A673 (cell line): ENCODE results near the gene NRAP. TPM values are rescaled to one million over a fixed set of nuclear protein-coding genes. Genes with fewer than 3 reads are reported as not detected.

Source experiments
- BruUV-seq: library from RNA; stranded (reverse); fragments of 400-500 nt; replicated peaks from 2 replicates; lab custom pipeline; 2021; lab: Mats Ljungman, UMichigan
- CTCF ChIA-PET: fragments of 300-600 bp; sonication (Branson Sonifier 250); formaldehyde crosslinking; loops from one replicate; lab custom pipeline; 2022; ENCODE audit warnings: antibody characterized with exemption; lab: Charles Lee
- POLR2A ChIA-PET: fragments of 300-600 bp; sonication (Branson Sonifier 250); formaldehyde crosslinking; loops from one replicate; lab custom pipeline; 2022; ENCODE audit warnings: antibody characterized with exemption; ENCODE audit not compliant: low non-redundant PET; lab: Charles Lee
- DNase-seq: peaks from one replicate; pipeline ENCODE4 v3.0.0-alpha.2; 2015; ENCODE audit warnings: low spot score
- H3K27ac ChIP-seq: fragments of 200-600 bp; sonication (generic); 2 replicates; pipeline ENCODE4 v1.5.1; 2016; ENCODE audit warnings: mixed run types, low read depth, mild to moderate bottlenecking, mixed read lengths, antibody characterized with exemption, low read length; ENCODE audit not compliant: poor library complexity, severe bottlenecking
- H3K27me3 ChIP-seq: fragments of 200-600 bp; sonication (generic); replicated peaks from 2 replicates; pipeline ENCODE4 v1.6.1; 2017; ENCODE audit warnings: mixed run types, low read depth, mild to moderate bottlenecking, mixed read lengths, antibody characterized with exemption, low read length; ENCODE audit not compliant: insufficient read depth, poor library complexity
- H3K36me3 ChIP-seq: fragments of 200-600 bp; sonication (generic); 2 replicates; pipeline ENCODE4 v1.6.1; 2016; ENCODE audit warnings: mixed run types, mild to moderate bottlenecking, mixed read lengths, antibody characterized with exemption, low read length; ENCODE audit not compliant: insufficient read depth, poor library complexity, severe bottlenecking
- H3K4me1 ChIP-seq: fragments of 200-600 bp; sonication (generic); 2 replicates; pipeline ENCODE4 v1.6.1; 2017; ENCODE audit warnings: mixed run types, mild to moderate bottlenecking, mixed read lengths, antibody characterized with exemption, low read length; ENCODE audit not compliant: insufficient read depth, poor library complexity, severe bottlenecking
- H3K4me3 ChIP-seq: fragments of 200-600 bp; sonication (generic); 2 replicates; pipeline ENCODE4 v1.5.1; 2016; ENCODE audit warnings: low read depth, mixed run types, mild to moderate bottlenecking, mixed read lengths, low read length; ENCODE audit not compliant: poor library complexity, severe bottlenecking
- H3K9me3 ChIP-seq: fragments of 200-600 bp; sonication (generic); 2 replicates; pipeline ENCODE4 v1.6.1; 2016; ENCODE audit warnings: mixed run types, low read depth, mild to moderate bottlenecking, mixed read lengths, antibody characterized with exemption, low read length; ENCODE audit not compliant: poor library complexity, severe bottlenecking
- CTCF ChIP-seq: fragments of 300-800, 200-600 bp; sonication (generic); conservative IDR thresholded peaks from 2 replicates; pipeline ENCODE4 v1.5.1; 2017; ENCODE audit warnings: low read depth, mild to moderate bottlenecking, antibody characterized with exemption, low read length, moderate library complexity, mixed read lengths
- EZH2 ChIP-seq: fragments of 200-600 bp; sonication (generic); IDR thresholded peaks from 2 replicates; pipeline ENCODE4 v1.6.1; 2017; ENCODE audit warnings: borderline replicate concordance, low read depth, mild to moderate bottlenecking, mixed read lengths, antibody characterized with exemption, low read length; ENCODE audit not compliant: poor library complexity, severe bottlenecking
- intact Hi-C: fragments of 100-400 bp; cut with micrococcal nuclease; formaldehyde crosslinking; loops from one replicate; pipeline ENCODE4 v1.10.0; 2022; ENCODE audit not compliant: unreplicated experiment
- total RNA-seq: library from RNA; stranded (reverse); gene quantifications from 2 replicates; pipeline ENCODE4 v1.2.3, GENCODE V29; 2021

The NRAP gene
- total RNA-seq, 1 experiment from 2014 or later, result 0.34 TPM

- ChIA-PET POLR2A (no interaction called here), CTCF (no interaction called here)
- TF ChIP-seq CTCF, result no peak
- intact Hi-C loops, result no loop called here
- H3K9me3 ChIP-seq, result no peaks in the 10 kb centered on the region
- no peak overlapping the region for H3K4me3 ChIP-seq
- H3K27ac ChIP-seq, result no peak overlapping the region
- BruUV-seq, result no TSS peak
- DNase-seq, result no peak
- no peaks in the 10 kb centered on the region for H3K27me3 ChIP-seq
- no peaks in the 10 kb centered on the region for H3K4me1 ChIP-seq
- no peaks in the 10 kb centered on the region for H3K36me3 ChIP-seq
Observed at GRCh38 chr10:113578773-113579172, 85.1 kb downstream of the NRAP start.

- ChIA-PET POLR2A (no interaction called here), CTCF (no interaction called here)
- no peaks in the 10 kb centered on the region for H3K36me3 ChIP-seq
- TF ChIP-seq EZH2 (no peak), CTCF (no peak)
- H3K4me1 ChIP-seq, result no peaks in the 10 kb centered on the region
- H3K27me3 ChIP-seq, result no peaks in the 10 kb centered on the region
- no peaks in the 10 kb centered on the region for H3K9me3 ChIP-seq
- DNase-seq, result peak; percentile 39
- intact Hi-C loops, result no loop called here
- no peak overlapping the region for H3K4me3 ChIP-seq
- no peak overlapping the region for H3K27ac ChIP-seq
- BruUV-seq, result no TSS peak
Observed at GRCh38 chr10:113576852-113577251, 87.0 kb downstream of the NRAP start.

- DNase-seq, result no peak
- POLR2A ChIA-PET, result no interaction called here
- H3K9me3 ChIP-seq, result no peaks in the 10 kb centered on the region
- CTCF ChIA-PET, result interaction anchor here (1.1 kb wide), 1 partner anchor 10 kb away, joined by 3 read pairs; no protein-coding TSS in a partner anchor
- H3K4me3 ChIP-seq, result no peak overlapping the region
- H3K4me1 ChIP-seq, result no peaks in the 10 kb centered on the region
- TF ChIP-seq CTCF, result no peak
- no peak for TF ChIP-seq EZH2
- H3K27ac ChIP-seq, result no peak overlapping the region
- intact Hi-C loops, result no loop called here
- no peaks in the 10 kb centered on the region for H3K36me3 ChIP-seq
- no peaks in the 10 kb centered on the region for H3K27me3 ChIP-seq
- no TSS peak for BruUV-seq
Observed at GRCh38 chr10:113573368-113573767, 90.5 kb downstream of the NRAP start.
